SK-N-SH (cell line): Measurements from ENCODE around the gene CTLA4. TPM values are rescaled to one million over a fixed set of nuclear protein-coding genes. Genes with fewer than 3 reads are reported as not detected.
"Not testable (repeated sequence)": the region's sequence is repeated elsewhere in the genome, so short reads cannot be mapped to it uniquely, and the experiment has no call there.

ENCODE experiments used
- CTCF ChIA-PET: fragments of 300-600, 350-600 bp; formaldehyde crosslinking; extraction: SDS; loops from one replicate; lab custom pipeline; 2021; lab: Yijun Ruan, JAX
- POLR2A ChIA-PET: fragments of 350-600 bp; sonication (Branson Sonifier 250); formaldehyde crosslinking; extraction: SDS; loops from one replicate; lab custom pipeline; 2020; ENCODE audit warnings: antibody characterized with exemption, inconsistent platforms; lab: Yijun Ruan, JAX
- DNase-seq: peaks from one replicate; pipeline ENCODE4 v3.0.0; 2012
- H2AFZ ChIP-seq: fragments of 200-600 bp; sonication (generic); 2 replicates; pipeline ENCODE4 v1.8.1; 2016; ENCODE audit warnings: antibody characterized with exemption, mild to moderate bottlenecking, low read depth
- H3F3A ChIP-seq: fragments of 200-600 bp; sonication (generic); replicated peaks from 2 replicates; pipeline ENCODE3; 2016; ENCODE audit warnings: antibody characterized with exemption, mild to moderate bottlenecking; ENCODE audit not compliant: insufficient read depth
- H3K27ac ChIP-seq, 2 experiments: fragments of 200-500 bp in 1 of 2; fragments of 200-600 bp in 1 of 2; sonication (Bioruptor generic) in 1 of 2; sonication (generic), shearing (Covaris generic) in 1 of 2; 2 replicates each; pipeline versions ENCODE4 v1.5.1 to v1.6.1; 2014 to 2016; ENCODE audit warnings: low read depth in 2 of 2, inconsistent platforms in 1 of 2, low read length in 1 of 2, mild to moderate bottlenecking in 1 of 2, mixed read lengths in 1 of 2
- H3K27me3 ChIP-seq: fragments of 200-600 bp; sonication (generic), shearing (Covaris generic); 2 replicates; pipeline ENCODE4 v1.6.1; 2016; ENCODE audit warnings: mixed run types; ENCODE audit not compliant: insufficient read depth
- H3K36me3 ChIP-seq, 2 experiments: fragments of 200-500 bp in 1 of 2; fragments of 200-600 bp in 1 of 2; sonication (Bioruptor generic) in 1 of 2; sonication (generic) in 1 of 2; replicated peaks in 1 of 2; 2 replicates each; pipeline versions ENCODE3 to v1.5.1; 2014 to 2016; ENCODE audit warnings: low read length in 1 of 2, mild to moderate bottlenecking in 1 of 2; ENCODE audit not compliant: insufficient read depth in 2 of 2, control insufficient read depth in 1 of 2
- H3K4me1 ChIP-seq, 2 experiments: fragments of 200-500 bp in 1 of 2; fragments of 200-600 bp in 1 of 2; sonication (Bioruptor generic) in 1 of 2; sonication (generic), shearing (Covaris generic) in 1 of 2; 2 replicates each; pipeline versions ENCODE4 v1.5.1 to v1.6.1; 2014 to 2016; ENCODE audit warnings: low read depth in 1 of 2, low read length in 1 of 2, mixed run types in 1 of 2; ENCODE audit not compliant: insufficient read depth in 2 of 2, control insufficient read depth in 1 of 2
- H3K4me2 ChIP-seq: fragments of 200-600 bp; sonication (generic), shearing (Covaris generic); 2 replicates; pipeline ENCODE4 v1.6.1; 2017; ENCODE audit warnings: mixed run types
- H3K4me3 ChIP-seq, 2 experiments: fragments of 200-500 bp in 1 of 2; fragments of 200-600 bp in 1 of 2; sonication (Bioruptor generic) in 1 of 2; sonication (generic), shearing (Covaris generic) in 1 of 2; 2 replicates each; pipeline versions ENCODE4 v1.5.1 to v1.8.1; 2014 to 2016; ENCODE audit warnings: low read depth in 2 of 2, inconsistent platforms in 1 of 2, low read length in 1 of 2, mild to moderate bottlenecking in 1 of 2, mixed read lengths in 1 of 2, moderate library complexity in 1 of 2
- H3K79me2 ChIP-seq: fragments of 200-600 bp; sonication (generic); 2 replicates; pipeline ENCODE4 v1.8.1; 2017; ENCODE audit warnings: mild to moderate bottlenecking; ENCODE audit not compliant: insufficient read depth
- H3K9ac ChIP-seq: fragments of 200-600 bp; sonication (generic); 2 replicates; pipeline ENCODE4 v1.6.1; 2017; ENCODE audit warnings: mixed run types
- H3K9me2 ChIP-seq: fragments of 200-600 bp; sonication (generic); 2 replicates; pipeline ENCODE4 v1.6.1; 2017; ENCODE audit warnings: mixed run types
- H3K9me3 ChIP-seq: fragments of 200-600 bp; sonication (generic); 2 replicates; pipeline ENCODE4 v1.6.1; 2017; ENCODE audit warnings: mixed run types, mild to moderate bottlenecking, moderate library complexity
- H4K20me1 ChIP-seq: fragments of 200-600 bp; sonication (generic); 2 replicates; pipeline ENCODE4 v1.6.1; 2017; ENCODE audit warnings: mild to moderate bottlenecking, mixed run types; ENCODE audit not compliant: insufficient read depth
- ELF1 ChIP-seq: IDR thresholded peaks from 2 replicates; pipeline ENCODE4 v1.4.0; 2012
- EZH2phosphoT487 ChIP-seq: fragments of 200-600 bp; sonication (generic); IDR thresholded peaks from 2 replicates; pipeline ENCODE4 v1.6.1; 2017; ENCODE audit warnings: low read depth, mixed run types, mild to moderate bottlenecking, antibody characterized with exemption, moderate library complexity, borderline replicate concordance
- FOSL2 ChIP-seq: IDR thresholded peaks from 2 replicates; pipeline ENCODE4 v1.4.0; 2012; ENCODE audit warnings: low read depth, mild to moderate bottlenecking, moderate library complexity, borderline replicate concordance
- FOXM1 ChIP-seq: IDR thresholded peaks from 2 replicates; pipeline ENCODE4 v1.4.0; 2012; ENCODE audit warnings: low read depth, mild to moderate bottlenecking
- RCOR1 ChIP-seq: fragments of 150-350 bp; IDR thresholded peaks from 2 replicates; pipeline ENCODE4 v1.6.1; 2017; ENCODE audit warnings: antibody characterized with exemption, low read length
- RXRA ChIP-seq: IDR thresholded peaks from 2 replicates; pipeline ENCODE4 v1.4.0; 2012; ENCODE audit warnings: low read depth, mild to moderate bottlenecking, borderline replicate concordance
- YY1 ChIP-seq: IDR thresholded peaks from 2 replicates; pipeline ENCODE4 v1.4.0; 2012; ENCODE audit warnings: low read depth, mild to moderate bottlenecking
- ZBTB33 ChIP-seq: IDR thresholded peaks from 2 replicates; pipeline ENCODE4 v1.4.0; 2012; ENCODE audit warnings: low read depth, borderline replicate concordance
- WGBS: methylation state at CpG from one replicate; pipeline ENCODE4 v1.1.6; 2017; ENCODE audit warnings: low lambda C conversion rate; 5-methylcytosine and 5-hydroxymethylcytosine counted together
- polyA plus RNA-seq, 3 experiments: library from polyadenylated mRNA; depleted of rRNA; stranded (reverse); fragments of >200 nt; gene quantifications; 2 replicates each; pipeline ENCODE4 v1.2.3, GENCODE V29; 2012

CTLA4 gene
- polyA plus RNA-seq, 1 of the 3 experiments (the other 2 are of a cell fraction), result not detected

DNA sequence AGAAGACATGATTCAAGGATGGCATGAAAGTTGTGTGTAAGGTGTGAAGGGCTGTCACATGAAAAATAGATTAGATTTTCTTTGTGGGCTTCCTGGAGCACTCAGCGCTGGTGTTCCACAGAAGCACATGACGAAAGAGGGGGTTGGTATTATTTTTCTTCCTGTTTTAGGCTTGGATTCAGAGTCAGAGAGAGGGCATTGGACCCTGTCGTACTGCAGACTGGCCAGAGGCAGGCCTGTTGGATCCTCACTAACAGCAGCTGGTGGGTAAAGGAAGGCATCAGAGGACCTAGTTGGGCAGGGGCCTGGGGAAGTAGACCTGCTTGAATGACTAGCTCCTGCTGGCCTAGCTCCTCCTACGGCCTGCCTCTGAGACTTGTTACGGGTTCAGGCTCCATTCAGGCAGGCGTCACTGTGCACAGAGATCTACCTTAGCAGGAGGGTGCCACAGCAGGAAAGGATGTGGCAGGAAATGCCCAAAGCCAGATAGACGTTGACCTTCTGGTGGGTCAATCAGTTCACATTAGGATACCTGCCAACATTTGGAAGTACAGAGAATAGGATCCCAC, 13.1 kb downstream of the CTLA4 start:
- Histone ChIP-seq H2AFZ (no peak overlapping the region), H3K36me3 (no peaks in the 10 kb centered on the region), H3K79me2 (no peaks in the 10 kb centered on the region), H3F3A (no peaks in the 10 kb centered on the region), H3K27me3 (no peaks in the 10 kb centered on the region; the same call in 1 of the 2 replicates), H3K9me3 (no peaks in the 10 kb centered on the region), H3K4me1 (no peaks in the 10 kb centered on the region), H3K9me2 (no peaks in the 10 kb centered on the region), H3K4me2 (no peak overlapping the region), H3K4me3 (no peak overlapping the region), H4K20me1 (no peaks in the 10 kb centered on the region), H3K27ac (no peak overlapping the region), H3K9ac (no peak overlapping the region)
- CTCF ChIA-PET, result interaction anchor here (1.6 kb wide), 1 partner anchor 21 kb away, joined by 5 read pairs; no protein-coding TSS in a partner anchor
- TF ChIP-seq FOSL2 (no peak), RCOR1 (no peak), EZH2phosphoT487 (no peak), RXRA (no peak)
- DNase-seq, result no peak
- POLR2A ChIA-PET, result no interaction called here
- 53% methylated on average over 6 of the region's 7 CpGs for WGBS

GRCh38 chr2:203881185-203881584, 13.6 kb downstream of the CTLA4 start:
- H3K27me3 ChIP-seq, H3K9me3 ChIP-seq, H3K36me3 ChIP-seq, H3F3A ChIP-seq, H3K4me2 ChIP-seq, H2AFZ ChIP-seq, H3K4me1 ChIP-seq, H3K4me3 ChIP-seq, H3K27ac ChIP-seq, H4K20me1 ChIP-seq, H3K9ac ChIP-seq, POLR2A ChIA-PET, H3K79me2 ChIP-seq, DNase-seq, H3K9me2 ChIP-seq: not testable (repeated sequence)
- 63% methylated on average over 3 of the region's 3 CpGs for WGBS
- CTCF ChIA-PET, result interaction anchor here (1.6 kb wide), 1 partner anchor 20 kb away, joined by 5 read pairs; no protein-coding TSS in a partner anchor

DNA sequence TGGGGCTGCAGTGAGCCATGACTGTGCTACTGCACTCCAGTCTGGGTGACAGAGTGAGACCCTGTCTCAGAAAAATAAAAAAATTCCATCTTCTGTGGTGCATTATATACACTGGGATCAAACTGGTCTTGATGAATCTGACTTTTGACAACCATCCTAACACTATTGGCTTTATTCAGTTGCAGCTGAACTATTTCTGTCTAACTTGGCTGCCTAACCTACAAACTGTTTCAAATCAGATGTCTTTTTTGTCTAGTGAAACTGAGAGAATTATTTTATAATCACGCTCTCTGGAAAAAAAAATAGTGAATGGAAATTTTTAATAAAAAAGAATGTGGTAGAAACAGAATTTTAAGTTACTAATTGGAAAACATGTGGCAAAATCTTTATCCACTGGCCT, 15.0 kb downstream of the CTLA4 start:
- Histone ChIP-seq H3K4me2 (no peak overlapping the region), H2AFZ (no peak overlapping the region), H3K27ac (no peak overlapping the region), H3K79me2 (no peaks in the 10 kb centered on the region), H3K9me2 (no peaks in the 10 kb centered on the region), H3F3A (no peaks in the 10 kb centered on the region), H3K27me3 (no peaks in the 10 kb centered on the region; the same call in 1 of the 2 replicates), H3K9ac (no peak overlapping the region), H3K4me1 (no peaks in the 10 kb centered on the region), H4K20me1 (no peaks in the 10 kb centered on the region), H3K4me3 (no peak overlapping the region), H3K9me3 (no peaks in the 10 kb centered on the region), H3K36me3 (no peaks in the 10 kb centered on the region)
- CTCF ChIA-PET, result no interaction called here
- no peak for TF ChIP-seq ZBTB33
- TF ChIP-seq YY1, result no peak
- no peak for TF ChIP-seq EZH2phosphoT487
- no peak for TF ChIP-seq ELF1
- no peak for TF ChIP-seq FOXM1
- WGBS, result 71% methylated on average over 1 of the region's 1 CpG
- DNase-seq, result no peak
- POLR2A ChIA-PET, result no interaction called here
